ENCODE results near the gene MTNR1A. TPM values are rescaled to one million over a fixed set of nuclear protein-coding genes. Genes with fewer than 3 reads are reported as not detected.

MTNR1A gene
- total and polyA plus RNA-seq, 9 of the 15 experiments (the other 6 are each of a cell fraction or from before 2014, with no cell fraction given): 0.09 to 0.12 (median 0.10) TPM; not detected in 5

DNA sequence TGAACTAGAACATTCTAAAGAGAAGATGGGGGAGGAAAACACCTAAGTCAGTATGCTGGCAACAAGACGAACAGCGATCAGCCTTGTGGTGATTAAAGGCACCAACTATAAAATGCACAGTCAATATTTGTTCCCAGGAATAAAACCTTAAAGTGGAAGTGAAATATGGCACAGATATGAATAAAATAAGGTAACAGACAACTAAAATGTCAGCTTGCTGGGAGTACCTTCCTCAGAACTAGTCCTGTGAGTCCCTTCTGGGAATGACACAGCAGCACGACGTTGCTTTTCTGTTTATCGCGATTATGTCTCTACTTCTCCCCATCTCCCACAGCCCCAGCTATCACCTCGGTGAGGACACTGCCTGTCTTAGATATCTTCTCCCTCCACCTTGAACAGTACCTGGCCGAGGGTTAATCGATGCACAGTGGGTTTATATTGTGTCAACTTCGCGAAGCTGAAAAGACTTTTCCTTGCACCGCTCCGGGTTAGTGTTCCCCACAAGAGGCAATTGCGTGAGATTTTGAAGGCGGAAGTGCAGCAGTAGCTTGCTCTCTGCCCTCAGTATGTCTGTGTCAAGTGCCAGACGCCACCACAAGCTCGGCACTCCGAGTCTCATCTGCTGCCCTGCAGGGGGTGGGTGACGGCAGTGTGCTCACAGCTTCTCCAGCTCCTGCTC lies 17.4 kb downstream of the MTNR1A start (continued):
- TF ChIP-seq, protein P1, sequence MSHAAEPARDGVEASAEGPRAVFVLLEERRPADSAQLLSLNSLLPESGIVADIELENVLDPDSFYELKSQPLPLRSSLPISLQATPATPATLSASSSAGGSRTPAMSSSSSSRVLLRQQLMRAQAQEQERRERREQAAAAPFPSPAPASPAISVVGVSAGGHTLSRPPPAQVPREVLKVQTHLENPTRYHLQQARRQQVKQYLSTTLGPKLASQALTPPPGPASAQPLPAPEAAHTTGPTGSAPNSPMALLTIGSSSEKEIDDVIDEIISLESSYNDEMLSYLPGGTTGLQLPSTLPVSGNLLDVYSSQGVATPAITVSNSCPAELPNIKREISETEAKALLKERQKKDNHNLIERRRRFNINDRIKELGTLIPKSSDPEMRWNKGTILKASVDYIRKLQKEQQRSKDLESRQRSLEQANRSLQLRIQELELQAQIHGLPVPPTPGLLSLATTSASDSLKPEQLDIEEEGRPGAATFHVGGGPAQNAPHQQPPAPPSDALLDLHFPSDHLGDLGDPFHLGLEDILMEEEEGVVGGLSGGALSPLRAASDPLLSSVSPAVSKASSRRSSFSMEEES (CRISPR knock-in tag; IDR thresholded peaks at IDR 0.05): no peak
- TF ChIP-seq SREBF2 (CRISPR knock-in tag; IDR thresholded peaks at IDR 0.05) (no peak), MTF1 (CRISPR knock-in tag; IDR thresholded peaks at IDR 0.05; ENCODE audit: borderline replicate concordance) (no peak), RAD21 (CRISPR knock-in tag; conservative IDR thresholded peaks at IDR 0.05 in 1 of 2, IDR thresholded peaks at IDR 0.05 in 1 of 2) (no peak), ZNF696 (CRISPR knock-in tag; conservative IDR thresholded peaks at IDR 0.05) (no peak), CBX1 (IDR thresholded peaks at IDR 0.05; ENCODE audit: low read depth) (no peak), CHCHD3 (CRISPR knock-in tag; IDR thresholded peaks at IDR 0.05) (no peak), ZNF644 (tag; IDR thresholded peaks at IDR 0.05; ENCODE audit: low read depth) (no peak), TBP (optimal IDR thresholded peaks at IDR 0.05; ENCODE audit: low read depth, low read length) (peak; percentile 62)
- TF ChIP-seq, protein P2, sequence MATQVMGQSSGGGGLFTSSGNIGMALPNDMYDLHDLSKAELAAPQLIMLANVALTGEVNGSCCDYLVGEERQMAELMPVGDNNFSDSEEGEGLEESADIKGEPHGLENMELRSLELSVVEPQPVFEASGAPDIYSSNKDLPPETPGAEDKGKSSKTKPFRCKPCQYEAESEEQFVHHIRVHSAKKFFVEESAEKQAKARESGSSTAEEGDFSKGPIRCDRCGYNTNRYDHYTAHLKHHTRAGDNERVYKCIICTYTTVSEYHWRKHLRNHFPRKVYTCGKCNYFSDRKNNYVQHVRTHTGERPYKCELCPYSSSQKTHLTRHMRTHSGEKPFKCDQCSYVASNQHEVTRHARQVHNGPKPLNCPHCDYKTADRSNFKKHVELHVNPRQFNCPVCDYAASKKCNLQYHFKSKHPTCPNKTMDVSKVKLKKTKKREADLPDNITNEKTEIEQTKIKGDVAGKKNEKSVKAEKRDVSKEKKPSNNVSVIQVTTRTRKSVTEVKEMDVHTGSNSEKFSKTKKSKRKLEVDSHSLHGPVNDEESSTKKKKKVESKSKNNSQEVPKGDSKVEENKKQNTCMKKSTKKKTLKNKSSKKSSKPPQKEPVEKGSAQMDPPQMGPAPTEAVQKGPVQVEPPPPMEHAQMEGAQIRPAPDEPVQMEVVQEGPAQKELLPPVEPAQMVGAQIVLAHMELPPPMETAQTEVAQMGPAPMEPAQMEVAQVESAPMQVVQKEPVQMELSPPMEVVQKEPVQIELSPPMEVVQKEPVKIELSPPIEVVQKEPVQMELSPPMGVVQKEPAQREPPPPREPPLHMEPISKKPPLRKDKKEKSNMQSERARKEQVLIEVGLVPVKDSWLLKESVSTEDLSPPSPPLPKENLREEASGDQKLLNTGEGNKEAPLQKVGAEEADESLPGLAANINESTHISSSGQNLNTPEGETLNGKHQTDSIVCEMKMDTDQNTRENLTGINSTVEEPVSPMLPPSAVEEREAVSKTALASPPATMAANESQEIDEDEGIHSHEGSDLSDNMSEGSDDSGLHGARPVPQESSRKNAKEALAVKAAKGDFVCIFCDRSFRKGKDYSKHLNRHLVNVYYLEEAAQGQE (IDR thresholded peaks at IDR 0.05; ENCODE audit: borderline replicate concordance): no peak
- TF ChIP-seq, protein P2 (CRISPR knock-in tag; IDR thresholded peaks at IDR 0.05; ENCODE audit: low read depth): no peak
